ENCODE results near the gene PABPN1. TPM values are rescaled to one million over a fixed set of nuclear protein-coding genes. Genes with fewer than 3 reads are reported as not detected.
"Not testable (repeated sequence)": the region's sequence is repeated elsewhere in the genome, so short reads cannot be mapped to it uniquely, and the experiment has no call there.

Gene PABPN1
- polyA plus RNA-seq, 1 donor, result 199 TPM

DNA sequence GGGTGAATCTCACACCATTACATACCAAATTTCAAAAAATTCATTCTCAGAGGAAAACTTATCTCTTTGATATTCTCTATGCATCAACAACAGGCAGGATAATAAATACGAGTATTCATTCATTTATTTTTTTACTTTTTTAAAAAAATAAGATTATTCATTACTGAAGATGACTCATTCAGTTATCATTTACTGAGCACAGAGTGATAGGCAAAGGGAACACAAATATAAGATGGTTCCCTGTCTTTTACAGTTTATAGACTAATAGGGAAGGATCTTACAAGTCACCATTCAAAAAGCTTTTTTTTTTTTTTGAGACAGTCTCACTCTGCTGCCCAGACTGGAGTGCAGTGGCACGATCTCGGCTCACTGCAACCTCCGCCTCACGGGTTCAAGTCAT lies 5.0 kb upstream of the PABPN1 start:
- H3K27ac ChIP-seq (ENCODE audit: low read length), result no peak overlapping the region
- H3K36me3 ChIP-seq (ENCODE audit: control insufficient read depth, insufficient read depth, low read length), result peaks cover 10% of the 10 kb centered on the region
- DNase-seq, result no peak
- no peak overlapping the region for H3K4me3 ChIP-seq (ENCODE audit: low read length)
- H3K4me1 ChIP-seq (ENCODE audit: control insufficient read depth, insufficient read depth, low read length), result no peaks in the 10 kb centered on the region
- H3K9me3 ChIP-seq (ENCODE audit: control insufficient read depth, low read depth, low read length), result no peaks in the 10 kb centered on the region
- WGBS (ENCODE audit: insufficient coverage, low lambda C conversion rate), result 83% methylated on average over 1 of the region's 5 CpGs
- no peaks in the 10 kb centered on the region for H3K27me3 ChIP-seq (ENCODE audit: control insufficient read depth, insufficient read depth, low read length)

- peaks cover 7% of the 10 kb centered on the region for H3K4me1 ChIP-seq (ENCODE audit: control insufficient read depth, insufficient read depth, low read length)
- H3K36me3 ChIP-seq (ENCODE audit: control insufficient read depth, insufficient read depth, low read length), result peaks cover 27% of the 10 kb centered on the region
- no peak for DNase-seq
- no peak overlapping the region for H3K4me3 ChIP-seq (ENCODE audit: low read length)
- no peaks in the 10 kb centered on the region for H3K27me3 ChIP-seq (ENCODE audit: control insufficient read depth, insufficient read depth, low read length)
- H3K27ac ChIP-seq (ENCODE audit: low read length), result peak overlapping the region; percentile 92
- H3K9me3 ChIP-seq (ENCODE audit: control insufficient read depth, low read depth, low read length), result no peaks in the 10 kb centered on the region
- no CpG with 5 or more reads among the region's 17 CpGs for WGBS (ENCODE audit: insufficient coverage, low lambda C conversion rate)
Measured at GRCh38 chr14:23319746-23320583, 1.3 kb upstream of the PABPN1 start.

- H3K27me3 ChIP-seq (ENCODE audit: control insufficient read depth, insufficient read depth, low read length), result no peaks in the 10 kb centered on the region
- peaks cover 7% of the 10 kb centered on the region for H3K4me1 ChIP-seq (ENCODE audit: control insufficient read depth, insufficient read depth, low read length)
- peak overlapping the region; percentile 87 for H3K4me3 ChIP-seq (ENCODE audit: low read length)
- DNase-seq, result peak; percentile 37 to 72
- peaks cover 33% of the 10 kb centered on the region for H3K36me3 ChIP-seq (ENCODE audit: control insufficient read depth, insufficient read depth, low read length)
- no peaks in the 10 kb centered on the region for H3K9me3 ChIP-seq (ENCODE audit: control insufficient read depth, low read depth, low read length)
- peak overlapping the region; percentile 93 for H3K27ac ChIP-seq (ENCODE audit: low read length)
- WGBS (ENCODE audit: insufficient coverage, low lambda C conversion rate), result no CpG with 5 or more reads among the region's 64 CpGs
Measured at GRCh38 chr14:23321572-23322547, 603 bp downstream of the PABPN1 start.

DNA sequence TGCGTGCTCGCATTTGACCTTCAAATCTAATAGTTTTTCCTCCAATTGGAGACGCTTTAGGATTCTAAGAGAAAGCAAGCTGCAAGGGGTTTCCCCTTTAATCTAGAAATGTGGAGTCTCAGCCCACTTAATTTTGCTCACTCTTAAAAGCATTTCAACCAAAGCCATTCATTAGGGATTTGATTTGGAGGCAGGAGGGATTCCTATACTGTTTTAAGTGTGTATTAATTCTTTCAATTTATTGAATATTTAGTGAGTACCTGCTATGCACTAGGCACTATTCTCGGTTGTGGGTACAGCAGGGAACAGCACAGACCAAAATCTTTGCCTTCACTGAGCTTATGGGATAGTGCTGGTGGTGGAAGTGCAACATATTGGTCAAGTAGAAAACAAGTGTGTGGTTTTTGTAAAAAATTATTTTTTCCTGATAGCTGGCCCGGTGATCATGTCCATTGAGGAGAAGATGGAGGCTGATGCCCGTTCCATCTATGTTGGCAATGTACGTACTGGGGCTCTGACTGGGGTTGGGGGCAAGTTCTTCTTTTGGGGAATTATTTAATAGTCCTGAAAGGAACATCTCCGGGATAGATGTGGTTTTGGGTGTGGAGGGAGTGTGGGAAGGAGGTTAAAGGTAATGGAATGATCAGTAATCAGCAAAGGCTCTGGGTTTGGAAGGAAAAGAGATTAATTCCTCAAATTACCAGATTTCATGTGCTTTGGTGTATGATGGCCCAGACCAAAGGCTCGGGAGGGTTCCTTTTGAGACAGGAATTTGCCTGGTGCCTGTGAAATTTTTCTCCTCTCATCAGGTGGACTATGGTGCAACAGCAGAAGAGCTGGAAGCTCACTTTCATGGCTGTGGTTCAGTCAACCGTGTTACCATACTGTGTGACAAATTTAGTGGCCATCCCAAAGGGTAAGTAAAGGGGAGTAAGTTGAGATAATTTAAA lies 1.6 kb downstream of the PABPN1 start:
- Histone ChIP-seq H3K27me3 (ENCODE audit: control insufficient read depth, insufficient read depth, low read length) (no peaks in the 10 kb centered on the region), H3K4me1 (ENCODE audit: control insufficient read depth, insufficient read depth, low read length) (peaks cover 7% of the 10 kb centered on the region), H3K36me3 (ENCODE audit: control insufficient read depth, insufficient read depth, low read length) (peaks cover 31% of the 10 kb centered on the region), H3K4me3 (ENCODE audit: low read length) (peak overlapping the region; percentile 87), H3K9me3 (ENCODE audit: control insufficient read depth, low read depth, low read length) (no peaks in the 10 kb centered on the region), H3K27ac (ENCODE audit: low read length) (peak overlapping the region; percentile 93)
- DNase-seq, result no peak
- 35% methylated on average over 4 of the region's 10 CpGs for WGBS (ENCODE audit: insufficient coverage, low lambda C conversion rate)

DNA sequence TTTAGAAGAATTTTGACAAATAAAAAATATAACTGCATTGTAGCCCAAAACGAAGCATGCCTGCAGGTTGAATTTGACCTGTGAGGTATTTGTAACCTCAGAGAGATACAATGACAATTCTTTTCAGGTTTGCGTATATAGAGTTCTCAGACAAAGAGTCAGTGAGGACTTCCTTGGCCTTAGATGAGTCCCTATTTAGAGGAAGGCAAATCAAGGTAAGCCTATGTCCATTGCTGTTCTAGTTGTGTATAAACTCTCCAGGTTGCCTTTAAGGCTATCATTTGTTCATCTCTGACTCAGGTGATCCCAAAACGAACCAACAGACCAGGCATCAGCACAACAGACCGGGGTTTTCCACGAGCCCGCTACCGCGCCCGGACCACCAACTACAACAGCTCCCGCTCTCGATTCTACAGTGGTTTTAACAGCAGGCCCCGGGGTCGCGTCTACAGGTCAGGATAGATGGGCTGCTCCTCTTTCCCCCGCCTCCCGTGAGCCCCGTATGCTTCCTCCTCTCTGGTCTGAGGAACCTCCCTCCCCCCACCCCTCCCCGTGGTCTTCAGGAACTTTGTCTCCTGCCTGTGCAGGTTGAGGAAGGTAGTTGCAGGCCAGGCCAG lies 2.7 kb downstream of the PABPN1 start:
- H3K9me3 ChIP-seq (ENCODE audit: control insufficient read depth, low read depth, low read length), result no peaks in the 10 kb centered on the region
- peaks cover 31% of the 10 kb centered on the region for H3K36me3 ChIP-seq (ENCODE audit: control insufficient read depth, insufficient read depth, low read length)
- H3K27me3 ChIP-seq (ENCODE audit: control insufficient read depth, insufficient read depth, low read length), result no peaks in the 10 kb centered on the region
- no peak overlapping the region for H3K4me3 ChIP-seq (ENCODE audit: low read length)
- H3K27ac ChIP-seq (ENCODE audit: low read length), result no peak overlapping the region
- peaks cover 7% of the 10 kb centered on the region for H3K4me1 ChIP-seq (ENCODE audit: control insufficient read depth, insufficient read depth, low read length)
- no peak for DNase-seq
- no CpG with 5 or more reads among the region's 18 CpGs for WGBS (ENCODE audit: insufficient coverage, low lambda C conversion rate)

GRCh38 chr14:23324455-23324846 lies 3.2 kb downstream of the PABPN1 start:
- WGBS (ENCODE audit: insufficient coverage, low lambda C conversion rate), result no CpG with 5 or more reads among the region's 2 CpGs
- Histone ChIP-seq H3K27ac (ENCODE audit: low read length) (no peak overlapping the region), H3K27me3 (ENCODE audit: control insufficient read depth, insufficient read depth, low read length) (no peaks in the 10 kb centered on the region), H3K4me3 (ENCODE audit: low read length) (no peak overlapping the region), H3K4me1 (ENCODE audit: control insufficient read depth, insufficient read depth, low read length) (peaks cover 7% of the 10 kb centered on the region), H3K9me3 (ENCODE audit: control insufficient read depth, low read depth, low read length) (no peaks in the 10 kb centered on the region), H3K36me3 (ENCODE audit: control insufficient read depth, insufficient read depth, low read length) (peaks cover 31% of the 10 kb centered on the region)
- DNase-seq, result no peak

DNA sequence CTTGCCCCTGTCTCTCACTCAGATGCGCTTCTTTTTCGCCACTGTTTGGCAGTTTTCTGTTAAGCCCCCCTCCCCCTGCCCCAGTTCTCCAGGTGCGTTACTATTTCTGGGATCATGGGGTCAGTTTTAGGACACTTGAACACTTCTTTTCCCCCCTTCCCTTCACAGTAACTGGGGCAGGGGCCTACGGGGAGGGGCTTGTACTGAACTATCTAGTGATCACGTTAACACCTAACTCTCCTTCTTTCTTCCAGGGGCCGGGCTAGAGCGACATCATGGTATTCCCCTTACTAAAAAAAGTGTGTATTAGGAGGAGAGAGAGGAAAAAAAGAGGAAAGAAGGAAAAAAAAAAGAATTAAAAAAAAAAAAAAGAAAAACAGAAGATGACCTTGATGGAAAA lies 3.7 kb downstream of the PABPN1 start:
- DNase-seq, result no peak
- 95% methylated on average over 2 of the region's 7 CpGs for WGBS (ENCODE audit: insufficient coverage, low lambda C conversion rate)
- Histone ChIP-seq H3K36me3 (ENCODE audit: control insufficient read depth, insufficient read depth, low read length) (peaks cover 31% of the 10 kb centered on the region), H3K27me3 (ENCODE audit: control insufficient read depth, insufficient read depth, low read length) (no peaks in the 10 kb centered on the region), H3K4me3 (ENCODE audit: low read length) (no peak overlapping the region), H3K4me1 (ENCODE audit: control insufficient read depth, insufficient read depth, low read length) (peaks cover 7% of the 10 kb centered on the region), H3K9me3 (ENCODE audit: control insufficient read depth, low read depth, low read length) (no peaks in the 10 kb centered on the region), H3K27ac (ENCODE audit: low read length) (no peak overlapping the region)

- not testable (repeated sequence) for H3K27ac ChIP-seq (ENCODE audit: low read length); H3K27me3 ChIP-seq (ENCODE audit: control insufficient read depth, insufficient read depth, low read length); H3K4me1 ChIP-seq (ENCODE audit: control insufficient read depth, insufficient read depth, low read length); DNase-seq; H3K9me3 ChIP-seq (ENCODE audit: control insufficient read depth, low read depth, low read length); H3K4me3 ChIP-seq (ENCODE audit: low read length)
- H3K36me3 ChIP-seq (ENCODE audit: control insufficient read depth, insufficient read depth, low read length), result peaks cover 31% of the 10 kb centered on the region
- WGBS (ENCODE audit: insufficient coverage, low lambda C conversion rate), result no CpG with 5 or more reads among the region's 5 CpGs
Measured at GRCh38 chr14:23325746-23326145, 4.5 kb downstream of the PABPN1 start.

- Histone ChIP-seq H3K27me3 (ENCODE audit: control insufficient read depth, insufficient read depth, low read length) (no peaks in the 10 kb centered on the region), H3K9me3 (ENCODE audit: control insufficient read depth, low read depth, low read length) (no peaks in the 10 kb centered on the region), H3K4me3 (ENCODE audit: low read length) (no peak overlapping the region), H3K36me3 (ENCODE audit: control insufficient read depth, insufficient read depth, low read length) (peaks cover 31% of the 10 kb centered on the region), H3K4me1 (ENCODE audit: control insufficient read depth, insufficient read depth, low read length) (peaks cover 7% of the 10 kb centered on the region), H3K27ac (ENCODE audit: low read length) (no peak overlapping the region)
- no peak for DNase-seq
- 100% methylated on average over 1 of the region's 13 CpGs for WGBS (ENCODE audit: insufficient coverage, low lambda C conversion rate)
Measured at GRCh38 chr14:23326491-23327332, 5.5 kb downstream of the PABPN1 start.

Data from large intestine (tissue), 3 donors.